GM19240 (cell line): Measurements from ENCODE around the gene SEMA4D.

ENCODE experiments used
- DNase-seq: peaks from one replicate; pipeline ENCODE4 v3.0.0; 2011; ENCODE audit warnings: low spot score; ENCODE audit not compliant: insufficient read length

Gene SEMA4D

GRCh38 chr9:89446261-89446960 lies 51.5 kb downstream of the SEMA4D start:
- DNase-seq, result no peak

GRCh38 chr9:89445801-89446251 lies 52.1 kb downstream of the SEMA4D start:
- no peak for DNase-seq

- DNase-seq, result no peak
Measured at GRCh38 chr9:89444925-89445765, 52.8 kb downstream of the SEMA4D start.

GRCh38 chr9:89444274-89444673 lies 53.6 kb downstream of the SEMA4D start:
- no peak for DNase-seq

GRCh38 chr9:89442981-89443814 lies 54.7 kb downstream of the SEMA4D start:
- no peak for DNase-seq

- no peak for DNase-seq
Measured at GRCh38 chr9:89442501-89442978, 55.4 kb downstream of the SEMA4D start.

- no peak for DNase-seq
Measured at GRCh38 chr9:89441986-89442385, 55.9 kb downstream of the SEMA4D start.

GRCh38 chr9:89441655-89441970 lies 56.3 kb downstream of the SEMA4D start:
- no peak for DNase-seq

- DNase-seq, result no peak
Measured at GRCh38 chr9:89440951-89441654, 56.8 kb downstream of the SEMA4D start.

- no peak for DNase-seq
Measured at GRCh38 chr9:89440548-89440947, 57.4 kb downstream of the SEMA4D start.

GRCh38 chr9:89440046-89440445 lies 57.9 kb downstream of the SEMA4D start:
- no peak for DNase-seq

GRCh38 chr9:89439571-89439970 lies 58.3 kb downstream of the SEMA4D start:
- DNase-seq, result no peak

- DNase-seq, result no peak
Measured at GRCh38 chr9:89438194-89438593, 59.7 kb downstream of the SEMA4D start.

- DNase-seq, result no peak
Measured at GRCh38 chr9:89437772-89438171, 60.1 kb downstream of the SEMA4D start.

- DNase-seq, result no peak
Measured at GRCh38 chr9:89436963-89437625, 60.8 kb downstream of the SEMA4D start.

- no peak for DNase-seq
Measured at GRCh38 chr9:89436326-89436725, 61.6 kb downstream of the SEMA4D start.

- no peak for DNase-seq
Measured at GRCh38 chr9:89435071-89435823, 62.7 kb downstream of the SEMA4D start.

GRCh38 chr9:89434636-89435035 lies 63.3 kb downstream of the SEMA4D start:
- no peak for DNase-seq

- no peak for DNase-seq
Measured at GRCh38 chr9:89433826-89434225, 64.1 kb downstream of the SEMA4D start.

GRCh38 chr9:89432986-89433530 lies 64.9 kb downstream of the SEMA4D start:
- no peak for DNase-seq
